HTR-8/SVneo (cell line): ENCODE results near the gene NME9.

Experiments
- DNase-seq: peaks from one replicate; pipeline ENCODE4 v3.0.0; 2011; ENCODE audit warnings: low spot score, mixed read lengths; ENCODE audit not compliant: insufficient read length
- FAIRE-seq: peaks from 2 replicates; lab custom pipeline; 2011; peaks lifted over from hg19 to GRCh38; lab: Jason Lieb, UNC

Gene NME9

GRCh38 chr3:138364356-138365252 is 35.0 kb upstream of the NME9 start:
- no peak for DNase-seq
- FAIRE-seq, result no peak

GRCh38 chr3:138363322-138363721 is 33.7 kb upstream of the NME9 start:
- FAIRE-seq (no peak), DNase-seq (no peak)

GRCh38 chr3:138362538-138362937 is 32.9 kb upstream of the NME9 start:
- no peak for FAIRE-seq
- DNase-seq, result no peak

GRCh38 chr3:138361561-138361971 is 31.9 kb upstream of the NME9 start:
- DNase-seq, result no peak
- no peak for FAIRE-seq

GRCh38 chr3:138360869-138361525 is 31.3 kb upstream of the NME9 start:
- DNase-seq (no peak), FAIRE-seq (no peak)

DNA sequence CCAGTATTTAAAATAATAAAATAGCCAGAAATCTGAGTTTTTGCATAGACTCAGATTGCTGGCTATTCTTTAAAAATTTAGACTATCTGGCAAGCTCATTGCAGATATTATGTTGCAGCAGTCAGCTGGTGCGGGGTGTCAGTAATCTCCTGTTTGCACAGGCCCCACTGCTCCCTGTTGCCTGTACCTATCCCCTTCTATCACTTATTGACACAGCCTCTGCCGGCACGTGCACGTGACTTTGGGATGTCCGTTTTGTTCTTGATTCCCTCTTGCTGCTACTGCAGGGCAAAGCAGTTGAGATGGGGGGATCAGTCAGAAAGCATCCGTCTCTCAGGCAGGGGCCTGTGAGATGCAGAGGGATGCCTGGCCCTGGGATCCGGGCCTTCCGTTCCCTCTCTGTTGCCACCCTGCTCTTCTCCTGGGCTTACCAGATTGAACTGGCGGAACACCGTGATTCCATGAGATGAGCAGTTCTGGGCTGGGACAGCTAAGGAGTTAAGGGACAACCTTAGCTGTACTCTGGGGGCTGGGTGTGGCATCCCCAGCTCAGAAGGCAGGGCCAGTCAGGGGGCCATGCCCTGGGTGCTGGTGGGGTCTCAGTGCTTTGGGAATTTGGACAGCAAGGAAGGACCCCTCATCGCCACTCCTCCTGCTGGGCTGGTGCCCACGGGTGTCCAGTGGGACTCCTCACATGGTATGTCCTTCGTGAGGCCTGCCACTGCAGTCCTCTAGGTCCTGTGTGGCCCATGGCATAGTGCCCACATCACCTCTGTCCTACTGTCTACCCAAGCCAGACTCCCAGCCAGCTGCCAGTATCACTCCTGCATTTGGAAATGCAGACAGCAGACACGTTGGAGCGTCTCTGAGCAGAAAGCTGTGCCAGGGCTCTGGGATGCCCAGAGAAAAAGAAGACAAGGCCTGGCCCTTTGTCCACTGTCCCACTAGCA is 30.5 kb upstream of the NME9 start:
- FAIRE-seq (no peak), DNase-seq (no peak)

DNA sequence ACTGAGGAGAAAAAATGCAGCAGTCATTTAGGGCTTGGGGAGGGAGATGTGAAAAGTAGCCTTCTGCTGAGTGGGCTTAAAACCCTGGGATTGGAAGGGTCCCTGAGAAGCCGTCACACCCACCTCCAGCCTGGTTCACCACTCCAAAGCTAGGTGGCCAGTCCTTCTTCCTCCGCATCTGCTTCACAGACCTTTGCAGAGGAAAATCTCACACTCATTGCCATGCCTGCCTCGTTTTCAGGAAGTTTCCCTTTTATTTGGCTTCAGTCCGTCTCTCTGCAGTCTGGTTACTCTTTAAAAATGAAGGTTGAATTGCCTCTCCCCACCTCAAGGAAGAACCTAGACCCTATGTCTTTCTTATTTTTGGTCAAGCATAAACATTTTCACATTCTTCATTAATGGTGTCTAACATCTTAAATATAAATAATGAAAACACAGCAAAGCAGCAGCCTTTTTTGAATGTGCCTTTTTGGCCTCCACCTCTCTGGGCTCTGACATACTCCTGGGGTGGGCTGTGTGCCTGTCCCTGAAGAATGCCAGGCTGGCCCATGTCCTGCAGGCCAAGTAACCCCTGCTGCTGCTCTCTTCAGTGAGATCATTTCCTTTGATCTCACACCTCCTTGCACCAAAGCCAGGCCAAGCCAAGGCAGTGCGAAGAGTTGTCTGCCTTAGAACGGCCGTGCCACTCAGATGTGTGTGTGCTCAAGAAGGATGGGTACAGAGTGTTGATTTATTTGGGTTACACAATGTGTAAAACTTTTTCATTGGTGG is 29.7 kb upstream of the NME9 start:
- FAIRE-seq, result no peak
- DNase-seq, result no peak

DNA sequence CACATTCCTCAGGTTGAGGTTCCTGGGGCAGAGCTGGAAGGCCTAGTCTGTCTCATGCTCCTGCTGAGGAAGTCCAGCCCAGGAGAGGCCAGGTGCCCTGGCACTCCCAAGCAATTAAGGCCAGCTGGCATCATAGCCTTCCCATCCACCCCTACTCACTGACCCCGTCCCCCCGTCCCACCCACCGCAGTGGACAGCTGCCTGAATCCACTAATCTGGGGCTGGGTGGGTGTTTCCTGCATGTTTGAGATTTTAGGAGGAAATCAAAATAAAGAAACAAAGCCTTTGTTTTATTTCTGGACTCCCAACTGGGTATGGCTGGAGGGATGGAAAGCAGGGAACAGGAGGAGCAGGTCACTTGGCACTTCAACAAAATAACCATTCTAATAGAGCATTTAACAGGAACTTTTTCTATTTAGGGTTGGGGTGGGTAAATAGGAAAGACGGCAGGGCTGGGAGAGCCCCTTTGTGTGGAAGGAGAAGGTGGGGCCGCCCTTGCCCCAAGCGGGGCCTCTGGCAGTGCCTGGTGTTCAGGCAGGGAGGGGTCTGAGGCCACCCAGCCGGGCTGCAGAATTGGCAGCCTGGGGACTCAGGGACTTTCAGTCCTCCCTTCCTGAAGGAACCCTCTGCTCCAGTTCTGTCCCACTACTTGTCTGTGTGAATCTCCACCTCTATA is 27.2 kb upstream of the NME9 start:
- no peak for FAIRE-seq
- DNase-seq, result no peak

GRCh38 chr3:138355071-138355470 is 25.4 kb upstream of the NME9 start:
- DNase-seq (no peak), FAIRE-seq (no peak)

GRCh38 chr3:138354376-138354775 is 24.7 kb upstream of the NME9 start:
- FAIRE-seq (no peak), DNase-seq (no peak)

- FAIRE-seq (peak; percentile 40), DNase-seq (no peak)
Measured at GRCh38 chr3:138351916-138352550, 22.4 kb upstream of the NME9 start.

DNA sequence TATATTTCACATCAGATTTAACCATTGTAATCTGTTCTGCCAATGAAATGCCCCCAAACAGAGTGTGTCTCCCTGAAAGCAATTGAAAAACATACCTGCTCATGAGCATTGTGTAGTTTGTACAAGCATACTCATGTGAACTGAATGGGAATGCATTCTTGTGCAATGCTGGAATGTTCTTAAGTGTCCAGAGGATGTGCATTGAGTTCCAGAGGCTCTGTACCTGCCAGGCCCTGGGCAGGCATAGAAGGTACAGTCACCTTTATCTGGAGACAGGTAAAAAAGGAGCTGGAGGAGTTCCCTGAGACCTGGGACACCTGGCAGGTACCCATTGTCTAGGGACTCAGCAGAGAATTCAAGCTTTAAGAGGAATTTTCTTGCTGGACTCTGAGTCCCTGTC is 21.5 kb upstream of the NME9 start:
- DNase-seq (no peak), FAIRE-seq (no peak)

DNA sequence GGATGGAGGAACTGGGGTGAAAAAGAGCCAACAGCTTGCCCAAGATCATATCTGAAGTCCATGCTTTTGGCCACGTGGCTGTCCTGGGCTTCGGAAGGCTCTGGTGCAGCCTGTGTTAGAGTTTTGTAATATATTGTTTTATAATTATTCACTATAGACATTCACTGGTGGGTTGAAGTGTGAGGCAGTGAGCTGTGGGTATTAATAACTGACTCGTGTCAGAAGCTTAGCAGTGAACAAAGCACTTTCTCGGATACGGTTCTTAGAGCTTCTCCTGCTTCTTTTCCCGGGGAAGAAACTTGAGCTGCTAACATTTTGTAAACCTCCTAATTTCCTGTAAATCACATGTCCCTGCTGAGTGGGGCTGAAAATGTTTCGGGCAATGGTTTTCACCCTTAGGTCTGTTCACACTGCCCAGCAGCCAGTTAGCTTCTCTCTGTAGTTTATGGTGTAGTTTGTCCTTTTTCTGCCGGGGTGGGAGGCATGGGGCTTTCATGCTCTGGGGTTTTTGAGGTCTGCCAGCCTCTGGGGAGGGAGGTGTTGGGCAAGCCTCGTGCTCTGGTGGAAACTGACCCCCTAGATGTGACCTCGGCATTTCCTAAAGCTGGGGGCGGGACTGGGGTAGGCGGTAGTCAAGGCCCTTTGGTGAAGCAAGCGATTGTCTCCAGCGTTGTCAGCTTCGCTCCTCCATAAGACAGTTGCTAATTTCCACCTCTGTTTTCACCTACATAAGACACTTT is 20.4 kb upstream of the NME9 start:
- FAIRE-seq (no peak), DNase-seq (no peak)

DNA sequence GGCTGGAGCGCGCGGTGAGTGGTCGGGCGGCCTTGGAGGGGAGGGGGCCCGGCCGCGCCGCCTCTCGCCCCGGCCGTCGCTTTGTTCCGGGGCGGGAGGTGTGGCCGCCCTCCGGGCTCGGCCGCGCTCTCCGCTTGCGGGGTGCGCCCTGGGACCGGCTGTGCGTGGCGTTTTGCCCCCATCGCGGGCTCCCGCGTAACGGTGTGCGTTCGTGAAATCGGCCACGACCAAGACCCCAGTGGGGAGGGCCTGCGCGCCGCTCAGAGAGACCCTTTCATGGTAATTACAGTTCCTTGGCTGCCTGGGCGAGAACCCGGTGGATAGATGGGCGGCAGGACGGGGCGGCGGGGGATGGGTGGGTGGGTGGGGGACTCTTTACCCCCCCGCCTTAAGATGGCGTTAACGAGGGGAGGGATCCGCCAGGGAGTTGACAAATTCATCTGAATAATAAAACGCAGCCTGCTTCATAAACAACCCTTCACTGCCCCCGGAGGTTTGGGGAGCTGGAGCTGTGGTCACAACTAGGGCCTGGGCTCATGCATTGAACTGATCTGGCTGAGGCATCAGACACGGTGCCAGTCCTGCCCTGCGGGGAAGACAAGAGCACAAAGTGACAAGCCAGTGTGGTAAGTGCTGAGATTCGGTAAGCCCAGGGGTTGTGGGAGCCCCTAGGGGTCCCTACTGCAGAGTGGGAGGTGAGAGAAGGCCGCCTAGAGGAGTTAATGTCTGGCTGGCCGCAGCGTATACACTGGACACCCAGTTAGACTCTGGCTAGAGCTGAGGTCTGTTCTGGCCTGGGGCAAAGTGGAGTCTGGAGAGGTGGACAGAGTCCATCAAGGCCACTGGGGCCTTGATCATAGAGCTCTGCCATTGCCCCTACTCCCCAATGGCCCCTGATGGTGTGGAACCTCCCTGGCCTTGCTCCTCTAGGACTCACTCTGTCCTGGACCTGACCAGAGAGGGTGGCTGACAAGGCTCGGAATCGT is 19.4 kb upstream of the NME9 start:
- FAIRE-seq (no peak), DNase-seq (no peak)

DNA sequence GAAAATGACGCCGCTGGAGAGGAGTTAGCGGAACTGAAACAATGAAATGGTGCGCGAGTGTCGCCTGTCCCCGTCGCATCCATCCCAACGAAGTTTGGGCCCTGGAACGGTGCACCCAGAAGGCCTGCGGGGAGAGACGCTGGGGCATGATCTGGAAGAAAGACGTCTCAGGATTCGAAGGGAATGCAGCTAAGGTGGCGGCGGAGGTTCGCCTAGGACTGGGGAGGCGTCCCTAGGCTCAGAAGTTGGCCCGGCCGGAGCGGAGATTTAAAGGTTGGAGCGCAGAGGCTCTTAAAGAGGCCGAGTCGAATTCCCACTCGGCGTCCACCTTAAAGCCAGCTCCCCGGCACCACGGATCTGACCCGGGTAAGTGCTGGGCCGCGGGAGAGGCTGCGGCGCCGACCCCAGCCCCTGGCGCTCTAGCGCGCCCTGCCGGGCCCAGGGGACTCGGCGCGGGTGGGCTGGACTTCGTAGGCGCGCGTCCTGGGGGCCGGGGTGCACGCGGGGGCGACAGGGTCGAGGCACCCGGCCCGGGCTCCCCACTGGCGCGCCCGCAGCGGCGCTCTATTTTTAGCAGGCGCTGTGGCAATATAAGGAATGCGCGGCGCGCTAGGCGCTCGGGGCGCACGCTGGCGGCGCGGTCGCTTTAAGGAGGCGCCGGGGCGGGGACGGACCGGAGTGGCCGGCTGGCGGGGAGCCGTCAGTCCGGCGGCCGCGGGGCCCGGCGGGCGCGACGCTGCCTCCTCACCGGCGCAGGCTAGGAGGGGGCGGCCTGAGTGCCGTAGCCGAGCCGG is 18.5 kb upstream of the NME9 start, which contains the start of gene MRAS:
Gene MRAS (plus strand): TSS at position 620 of the 794 bp plus-strand sequence. CDS start 24,305 bp downstream, outside the sequence.
- DNase-seq (peak; percentile 73), FAIRE-seq (peak; percentile 67)

DNA sequence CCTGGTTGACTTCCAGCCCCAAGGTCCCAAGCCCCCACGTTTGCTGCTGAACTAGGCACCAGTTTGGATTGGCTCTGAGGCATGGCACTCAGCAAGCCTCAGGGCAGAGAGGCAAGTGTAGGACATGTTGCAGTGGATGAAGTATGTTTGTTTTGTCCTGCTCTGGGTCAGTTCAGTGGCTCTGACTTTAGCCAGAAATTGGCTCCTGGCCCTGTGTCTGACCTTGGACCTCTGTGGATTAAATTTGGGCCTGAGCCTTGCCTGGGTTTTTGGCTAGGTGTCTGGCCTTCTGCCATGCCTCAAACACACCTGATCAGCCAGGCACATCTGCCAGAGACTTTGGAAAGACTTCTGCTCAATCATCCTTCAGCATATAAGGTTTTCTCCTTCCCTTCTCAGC is 15.1 kb upstream of the NME9 start:
- no peak for DNase-seq
- FAIRE-seq, result no peak
